ENCODE data around the gene SLC22A4.

- TF ChIP-seq POLR2A (IDR thresholded peaks at IDR 0.05), result no peak
- TF ChIP-seq CTCF (IDR thresholded peaks at IDR 0.05), result no peak
- TF ChIP-seq POLR2AphosphoS5 (IDR thresholded peaks at IDR 0.05), result no peak
- no peak for TF ChIP-seq EP300 (IDR thresholded peaks at IDR 0.05)
Measured at GRCh38 chr5:132378580-132378979, 84.4 kb downstream of the SLC22A4 start.

All from upper lobe of left lung (tissue), 4 donors.